CD4-positive, alpha-beta T cell treated with Interleukin-17A for 1 hour (primary cell): ENCODE measurements around the gene FAM180A.
"Not testable (repeated sequence)": the region's sequence is repeated elsewhere in the genome, so short reads cannot be mapped to it uniquely, and the experiment has no call there.

ENCODE experiments used
- DNase-seq: peaks from one replicate; pipeline ENCODE4 v3.0.0-alpha.2; 2020

The FAM180A gene

GRCh38 chr7:135748770-135749169, at the start of gene FAM180A:
TSS of gene FAM180A (minus strand) at chr7:135748813. CDS start at chr7:135748580, 233 bp downstream.
- no peak for DNase-seq

- no peak for DNase-seq
These were observed 49.5 kb upstream of the FAM180A start for GRCh38 chr7:135798095-135798494.

DNA sequence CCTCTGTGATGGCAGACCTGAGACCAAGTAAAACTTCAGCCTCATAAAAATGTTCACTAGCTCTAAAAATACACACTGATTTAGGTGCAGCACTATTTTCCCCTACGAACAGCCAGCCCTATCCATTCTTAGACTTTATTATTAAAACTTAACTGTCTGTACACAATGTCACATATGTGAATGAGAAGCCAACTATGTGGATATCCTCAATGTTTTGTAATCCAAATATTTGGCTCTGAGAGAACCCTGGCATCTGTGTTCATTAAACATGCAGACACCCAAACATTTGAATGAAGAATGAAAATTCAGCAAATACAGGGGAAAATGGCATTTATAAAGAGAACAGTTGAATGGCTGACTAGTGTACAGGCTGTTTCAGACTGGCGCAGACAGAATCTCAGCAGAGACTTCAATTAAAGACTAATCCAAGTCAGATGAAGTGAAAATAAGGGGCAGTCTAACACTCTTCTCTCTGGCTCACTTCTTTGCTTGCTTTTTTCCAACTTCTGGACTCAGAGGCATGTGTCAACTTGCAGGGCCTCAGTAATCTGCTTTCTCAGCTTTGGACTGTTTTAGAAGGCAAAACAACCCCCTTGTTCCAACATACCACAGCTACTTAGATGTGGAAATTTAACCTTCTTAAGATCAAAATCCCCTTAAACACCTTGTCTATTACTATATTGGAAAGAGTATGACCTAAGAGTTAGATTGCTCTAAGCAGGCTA, 47.4 kb upstream of the FAM180A start:
- DNase-seq = no peak

GRCh38 chr7:135793841-135794240, 45.2 kb upstream of the FAM180A start:
- DNase-seq = no peak

DNA sequence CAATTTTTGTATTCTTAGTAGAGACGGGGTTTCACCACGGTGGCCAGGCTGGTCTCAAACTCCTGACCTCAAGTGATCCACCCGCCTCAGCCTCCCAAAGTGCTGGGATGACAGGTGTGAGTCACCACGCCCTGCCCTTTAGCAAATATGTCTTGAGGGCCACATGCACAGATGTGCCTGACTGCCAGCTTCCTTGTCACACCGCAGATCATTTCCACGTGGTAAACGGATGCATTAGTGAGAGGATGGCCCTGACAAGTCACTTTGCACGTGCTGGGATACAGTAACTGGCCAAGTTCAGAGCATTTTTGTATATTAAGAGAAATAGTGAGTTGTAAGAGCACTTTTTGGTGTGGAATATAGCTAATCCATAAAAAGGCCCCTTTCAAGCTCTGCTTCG, 44.3 kb upstream of the FAM180A start:
- no peak for DNase-seq

GRCh38 chr7:135792363-135792668, 43.7 kb upstream of the FAM180A start:
- no peak for DNase-seq

DNA sequence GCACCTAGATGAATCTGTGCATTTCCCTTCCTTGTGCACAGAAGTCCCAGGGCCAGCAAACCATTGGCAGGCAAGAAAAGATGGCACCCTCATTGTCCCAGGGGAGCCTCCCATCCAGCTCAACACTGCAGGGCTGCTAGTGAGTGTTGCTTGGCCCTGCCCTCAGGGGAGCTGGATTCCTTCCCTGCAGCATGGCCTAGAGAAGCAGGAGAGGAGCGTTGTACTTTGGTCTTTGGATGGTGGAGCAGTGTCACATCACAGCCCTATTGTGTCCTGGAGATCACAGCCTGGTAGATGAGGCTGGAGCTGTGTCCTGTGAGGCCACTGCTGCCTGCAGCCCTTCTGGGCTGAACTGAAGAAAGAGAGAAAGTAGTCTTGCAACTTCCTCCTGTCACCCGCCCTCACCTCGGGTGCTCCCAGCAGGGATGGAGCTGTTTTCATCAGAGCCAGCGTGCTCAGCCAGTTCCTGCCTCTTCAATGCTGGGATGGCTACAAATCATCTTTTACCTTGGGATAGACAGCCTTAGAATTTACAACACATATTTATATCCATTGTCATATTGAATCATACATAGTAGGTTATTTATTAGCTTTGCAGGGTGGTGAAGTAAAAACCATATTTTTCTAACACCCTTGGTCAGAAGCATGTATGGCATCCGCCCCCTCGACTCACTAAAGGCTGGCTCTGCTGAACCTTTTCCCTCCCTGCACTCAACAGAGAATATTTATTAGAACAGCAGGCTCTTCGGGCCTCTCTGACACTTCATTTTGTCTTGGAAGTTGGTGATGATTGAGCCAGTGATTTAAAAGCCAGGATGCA, 43.1 kb upstream of the FAM180A start:
- no peak for DNase-seq

GRCh38 chr7:135790371-135790977, 41.9 kb upstream of the FAM180A start:
- no peak for DNase-seq

DNA sequence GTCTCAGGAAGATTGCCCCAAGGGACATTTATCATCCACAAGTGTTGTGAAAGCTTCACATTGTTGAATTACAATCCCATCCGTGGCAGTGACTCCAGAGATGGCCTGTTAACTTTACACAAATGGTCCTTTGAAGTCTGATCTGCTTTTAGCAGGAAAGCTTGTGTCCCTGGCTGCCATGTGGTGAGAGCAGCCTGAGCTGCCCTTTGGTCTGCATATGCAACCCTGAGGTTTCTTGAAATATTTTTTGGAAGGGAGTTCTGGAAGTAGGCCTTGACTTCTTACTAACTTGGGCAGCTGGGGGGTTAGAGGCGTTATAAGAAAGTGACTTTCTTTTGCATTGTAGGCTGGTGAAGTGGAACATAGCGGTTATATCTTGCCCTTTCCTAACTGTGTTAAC, 41.3 kb upstream of the FAM180A start:
- DNase-seq = no peak

GRCh38 chr7:135789431-135789830, 40.8 kb upstream of the FAM180A start:
- DNase-seq = no peak

DNA sequence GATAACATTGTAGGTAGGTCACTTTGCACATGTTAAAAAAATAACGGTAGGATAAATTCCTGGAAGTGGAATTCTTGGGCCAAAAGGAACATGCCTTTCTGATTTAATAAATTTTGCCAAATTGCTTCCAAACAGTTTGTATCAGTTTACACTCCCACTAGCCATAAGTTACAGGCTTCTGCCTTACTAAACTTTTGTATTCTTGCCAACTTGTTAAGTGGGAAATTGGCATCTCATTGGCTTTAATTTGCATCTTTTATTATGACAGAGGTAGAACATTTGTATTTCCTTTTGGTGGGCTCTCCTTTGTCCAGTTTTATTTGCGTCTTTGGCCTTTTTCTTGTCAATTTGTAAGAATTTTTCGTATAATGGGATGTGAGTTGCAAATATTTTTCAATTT, 38.3 kb upstream of the FAM180A start:
- DNase-seq = no peak

DNA sequence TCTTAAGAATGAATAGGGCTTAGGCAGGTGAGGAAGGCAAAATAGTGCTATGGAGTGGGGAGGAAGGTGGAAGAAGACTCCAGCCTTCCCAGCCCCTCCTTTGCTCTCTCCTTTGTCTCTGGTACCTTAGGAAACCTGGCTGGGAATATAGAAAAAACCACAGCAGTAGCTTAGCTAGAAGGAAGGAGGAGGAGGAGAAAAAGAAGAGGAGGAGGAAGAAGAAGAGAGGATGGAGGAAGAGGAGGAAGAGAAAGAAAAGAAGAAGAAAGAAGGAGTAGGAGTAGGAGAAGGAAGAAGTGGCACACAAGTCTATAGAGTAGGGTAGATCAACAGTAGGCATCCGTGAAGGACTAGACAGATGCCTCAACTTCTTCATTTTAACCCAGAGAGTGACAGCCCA, 36.5 kb upstream of the FAM180A start:
- DNase-seq = no peak

GRCh38 chr7:135784013-135784412, 35.4 kb upstream of the FAM180A start:
- DNase-seq = no peak

- no peak for DNase-seq
These were observed 34.2 kb upstream of the FAM180A start for GRCh38 chr7:135782801-135783200.

DNA sequence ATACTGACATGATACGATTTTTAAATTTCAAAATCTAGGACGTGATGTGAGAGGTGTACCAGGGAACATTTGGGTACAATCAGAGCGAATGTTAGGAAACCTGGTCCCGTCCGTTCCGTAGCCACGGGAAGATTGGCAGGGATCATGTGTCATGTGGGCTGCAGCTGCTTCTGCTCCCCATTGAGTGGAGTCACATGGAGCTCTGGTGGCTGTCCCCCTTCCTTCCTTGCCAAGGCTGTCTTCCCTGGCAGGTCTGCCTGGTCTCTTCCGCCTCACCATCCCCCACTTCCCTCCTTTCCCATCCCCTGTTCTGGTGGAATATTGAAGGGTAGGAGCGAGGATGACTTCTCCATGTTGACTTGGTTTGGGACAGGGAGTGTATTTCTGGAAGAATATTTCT, 33.8 kb upstream of the FAM180A start:
- DNase-seq = no peak

GRCh38 chr7:135777626-135778398, 29.2 kb upstream of the FAM180A start:
- no peak for DNase-seq

GRCh38 chr7:135775915-135776314, 27.3 kb upstream of the FAM180A start:
- not testable (repeated sequence) for DNase-seq

- no peak for DNase-seq
These were observed 26.6 kb upstream of the FAM180A start for GRCh38 chr7:135775230-135775629.

DNA sequence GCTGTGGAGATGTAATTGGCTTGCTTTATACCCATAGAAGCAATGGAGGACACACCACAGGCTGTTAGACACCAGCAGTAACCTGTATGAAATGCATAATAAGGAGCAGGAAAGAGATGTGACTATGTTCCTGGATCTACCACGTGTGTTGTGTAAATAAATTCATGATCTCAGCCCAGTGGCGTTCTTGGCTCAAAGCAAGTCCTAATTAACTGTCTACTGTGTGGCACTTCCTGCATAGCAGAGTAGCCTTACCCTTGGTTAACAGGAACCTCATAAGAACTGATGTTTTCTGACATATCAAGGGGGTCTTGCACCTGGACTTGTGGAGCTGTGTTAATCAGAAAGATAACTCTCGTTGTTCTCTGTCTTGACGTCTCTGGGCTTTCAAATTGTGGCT, 25.7 kb upstream of the FAM180A start:
- no peak for DNase-seq

- no peak for DNase-seq
These were observed 24.9 kb upstream of the FAM180A start for GRCh38 chr7:135773464-135773863.

DNA sequence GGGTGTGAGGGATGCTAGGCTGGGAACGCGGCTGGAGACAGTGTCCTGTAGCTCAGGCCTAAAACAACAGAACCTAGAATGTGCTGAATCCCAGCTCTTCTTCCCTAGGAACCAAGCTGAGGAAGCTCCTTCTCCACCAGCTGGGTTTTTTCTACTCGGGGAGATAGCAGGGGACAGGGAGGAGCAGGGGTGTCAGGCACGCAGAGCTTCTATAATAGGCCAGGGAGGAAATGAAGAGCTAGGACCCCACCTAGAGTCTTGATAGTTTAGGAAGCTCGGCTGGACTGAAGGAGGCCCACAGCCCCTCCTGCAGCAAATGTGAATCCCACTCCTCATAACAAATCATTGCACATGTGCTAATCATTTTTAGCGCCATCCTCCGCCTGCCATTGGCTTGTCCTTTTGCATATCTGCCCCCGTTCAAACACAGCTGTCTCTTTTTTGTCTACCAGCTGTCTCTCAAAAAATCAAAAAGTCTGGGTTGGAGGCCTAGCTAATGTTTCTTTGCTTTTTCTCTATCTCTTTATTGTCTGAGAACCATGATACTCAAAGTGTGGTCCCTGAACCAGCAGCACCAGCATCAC, 24.1 kb upstream of the FAM180A start:
- no peak for DNase-seq

DNA sequence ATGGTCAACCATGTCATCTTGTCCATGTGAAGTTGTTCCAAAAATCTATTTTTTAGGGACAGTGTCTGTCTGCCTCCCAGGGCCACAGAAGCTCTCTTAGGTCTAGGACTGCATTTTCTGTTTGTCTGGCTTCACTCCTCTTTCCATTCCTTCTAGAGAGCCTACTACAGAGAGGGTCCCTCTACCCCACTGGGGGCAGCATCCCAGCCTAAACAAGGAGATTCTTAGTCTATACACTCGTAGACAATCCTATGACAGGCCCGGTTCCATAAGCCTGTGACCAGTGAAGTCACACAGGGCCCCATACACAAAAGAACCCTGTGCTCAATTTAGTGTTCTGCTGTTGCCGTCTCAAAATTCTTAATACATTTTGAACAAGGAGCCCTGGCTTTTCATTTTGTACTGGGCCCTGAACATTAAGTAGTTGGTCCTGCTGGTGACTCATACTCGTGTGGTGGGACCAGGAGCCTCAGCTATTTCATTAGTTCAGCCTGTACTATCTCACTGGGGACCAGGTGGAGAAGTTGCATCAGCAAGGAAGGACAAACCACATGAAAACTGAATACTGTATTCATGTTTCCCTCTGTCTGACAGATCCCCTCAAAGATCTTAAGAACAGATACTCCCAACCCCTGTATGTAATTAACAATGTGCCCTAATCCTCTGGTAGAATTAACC, 23.5 kb upstream of the FAM180A start:
- DNase-seq = no peak
